ENCODE measurements around the gene TUBG2. TPM values are rescaled to one million over a fixed set of nuclear protein-coding genes. Genes with fewer than 3 reads are reported as not detected.

TUBG2 gene
- total RNA-seq, 1 donor from 2014 or later = 44.7 TPM

- Histone ChIP-seq H3K27me3 (no peaks in the 10 kb centered on the region), H3K4me1 (peaks cover 17% of the 10 kb centered on the region), H3K9me3 (no peaks in the 10 kb centered on the region), H3K27ac (peak overlapping the region; percentile 59), H3K36me3 (peaks cover 3 to 58% of the 10 kb centered on the region in 2 donors), H3K4me3 (no peak overlapping the region)
- DNase-seq (ENCODE audit: extremely low spot score in 2 of 2) = no peak
- intact Hi-C loops (cut with DNase I) = no loop called here
- no peak for TF ChIP-seq POLR2A (IDR thresholded peaks at IDR 0.05)
Observed at GRCh38 chr17:42699415-42699740, 40.3 kb downstream of the TUBG2 start.

- no peak for DNase-seq (ENCODE audit: extremely low spot score in 2 of 2)
- H3K9me3 ChIP-seq = no peaks in the 10 kb centered on the region
- TF ChIP-seq POLR2AphosphoS5 (IDR thresholded peaks at IDR 0.05; ENCODE audit: insufficient read depth in 1 of 2, low read depth in 1 of 2) (no peak), CTCF (IDR thresholded peaks at IDR 0.05) (no peak), POLR2A (IDR thresholded peaks at IDR 0.05) (no peak)
- peaks cover 17% of the 10 kb centered on the region for H3K4me1 ChIP-seq
- H3K27ac ChIP-seq = no peak overlapping the region
- peaks cover 3 to 69% of the 10 kb centered on the region in 2 donors for H3K36me3 ChIP-seq
- H3K4me3 ChIP-seq = no peak overlapping the region
- intact Hi-C loops (cut with DNase I) = loop anchor here (10.0 kb wide), 1 partner anchor 114 kb away; no protein-coding TSS in a partner anchor
- no peaks in the 10 kb centered on the region for H3K27me3 ChIP-seq
Observed at GRCh38 chr17:42700586-42701289, 41.7 kb downstream of the TUBG2 start.

GRCh38 chr17:42702446-42702845 lies 43.4 kb downstream of the TUBG2 start:
- DNase-seq (ENCODE audit: extremely low spot score in 2 of 2) = no peak
- peaks cover 3 to 77% of the 10 kb centered on the region in 2 donors for H3K36me3 ChIP-seq
- H3K4me1 ChIP-seq = peaks cover 17% of the 10 kb centered on the region
- no peaks in the 10 kb centered on the region for H3K27me3 ChIP-seq
- no peak overlapping the region for H3K4me3 ChIP-seq
- intact Hi-C loops (cut with DNase I) = loop anchor here (10.0 kb wide), 1 partner anchor 112 kb away; no protein-coding TSS in a partner anchor
- TF ChIP-seq POLR2AphosphoS5 (IDR thresholded peaks at IDR 0.05; ENCODE audit: insufficient read depth in 1 of 2, low read depth in 1 of 2) (no peak), CTCF (IDR thresholded peaks at IDR 0.05) (no peak), POLR2A (IDR thresholded peaks at IDR 0.05) (no peak)
- H3K9me3 ChIP-seq = no peaks in the 10 kb centered on the region
- no peak overlapping the region for H3K27ac ChIP-seq

GRCh38 chr17:42704490-42704836 lies 45.4 kb downstream of the TUBG2 start:
- no peak for TF ChIP-seq CTCF (IDR thresholded peaks at IDR 0.05)
- TF ChIP-seq POLR2A (IDR thresholded peaks at IDR 0.05) = no peak
- no peak for TF ChIP-seq POLR2AphosphoS5 (IDR thresholded peaks at IDR 0.05; ENCODE audit: insufficient read depth in 1 of 2, low read depth in 1 of 2)
- Histone ChIP-seq H3K27me3 (no peaks in the 10 kb centered on the region), H3K27ac (no peak overlapping the region), H3K4me3 (no peak overlapping the region), H3K9me3 (no peaks in the 10 kb centered on the region), H3K36me3 (peaks cover 3 to 97% of the 10 kb centered on the region in 2 donors), H3K4me1 (peaks cover 7% of the 10 kb centered on the region)
- intact Hi-C loops (cut with DNase I) = loop anchor here (10.0 kb wide), 1 partner anchor 110 kb away; no protein-coding TSS in a partner anchor
- no peak for DNase-seq (ENCODE audit: extremely low spot score in 2 of 2)

GRCh38 chr17:42704837-42705494 lies 45.9 kb downstream of the TUBG2 start:
- Histone ChIP-seq H3K4me1 (peaks cover 2% of the 10 kb centered on the region), H3K27me3 (no peaks in the 10 kb centered on the region), H3K36me3 (peaks cover 3 to 100% of the 10 kb centered on the region in 2 donors), H3K27ac (no peak overlapping the region), H3K9me3 (no peaks in the 10 kb centered on the region), H3K4me3 (no peak overlapping the region)
- no peak for TF ChIP-seq POLR2AphosphoS5 (IDR thresholded peaks at IDR 0.05; ENCODE audit: insufficient read depth in 1 of 2, low read depth in 1 of 2)
- no peak for TF ChIP-seq POLR2A (IDR thresholded peaks at IDR 0.05)
- TF ChIP-seq CTCF (IDR thresholded peaks at IDR 0.05) = no peak
- intact Hi-C loops (cut with DNase I) = loop anchor here (10.0 kb wide), 1 partner anchor 110 kb away; no protein-coding TSS in a partner anchor
- DNase-seq (ENCODE audit: extremely low spot score in 2 of 2) = no peak
